Fibroblast of lung (primary cell): ENCODE data around the gene FAM53B.

Source experiments
- CTCF ChIP-seq, 2 donors: IDR thresholded peaks in 1 of 2; conservative IDR thresholded peaks in 1 of 2; 1 replicate in 1 of 2; 2 replicates in 1 of 2; pipeline ENCODE4 v1.5.1; 2011 to 2012; ENCODE audit warnings: low read length in 2 of 2, control low read depth in 1 of 2, inconsistent platforms in 1 of 2, low read depth in 1 of 2, mild to moderate bottlenecking in 1 of 2
- EZH2 ChIP-seq: IDR thresholded peaks from 2 replicates; pipeline ENCODE4 v1.5.1; 2012; ENCODE audit warnings: low read length, control low read depth, mild to moderate bottlenecking; ENCODE audit errors: missing control alignments

DNA sequence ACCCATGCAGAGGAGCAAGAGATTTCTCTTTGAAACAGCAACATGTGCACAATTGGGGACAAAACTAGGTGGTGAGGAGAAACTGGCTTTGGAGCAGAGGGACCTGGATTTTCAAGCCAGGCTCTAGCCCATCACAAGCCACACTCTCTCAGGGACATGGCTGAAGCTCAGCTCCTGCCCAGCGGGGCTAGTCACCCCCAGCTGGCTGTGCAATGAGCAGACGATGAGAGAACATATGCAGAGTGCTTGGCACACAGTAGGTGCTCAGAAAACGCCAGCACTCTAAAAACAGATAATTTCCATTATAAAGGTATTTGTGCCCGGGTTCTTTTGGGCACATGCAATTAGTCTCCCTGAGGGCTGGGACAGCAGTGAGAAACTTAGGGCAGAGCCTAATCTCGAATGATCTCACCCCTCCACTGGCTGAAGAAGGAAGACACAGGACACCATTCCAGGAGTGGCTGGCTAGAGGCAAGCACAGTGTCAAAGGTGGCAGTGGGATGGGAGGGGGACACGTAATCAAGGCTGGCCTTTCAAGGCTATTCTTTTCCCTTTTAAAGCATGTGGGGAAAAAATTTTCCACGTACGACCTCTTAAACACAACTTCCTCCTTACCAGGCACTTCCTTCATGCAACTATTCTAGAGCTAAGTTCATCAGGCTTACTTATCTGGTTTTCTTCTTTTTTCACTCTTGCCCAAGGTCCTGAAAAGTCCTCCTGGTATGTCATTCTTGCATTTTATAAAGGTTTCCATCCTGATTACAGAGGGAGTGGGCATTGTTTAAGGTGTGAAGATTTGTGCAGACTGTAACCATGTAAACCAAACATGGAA is 15.1 kb downstream of the FAM53B start:
- TF ChIP-seq CTCF (conservative IDR thresholded peaks at IDR 0.05 in 1 of 2, IDR thresholded peaks at IDR 0.05 in 1 of 2; ENCODE audit: low read depth in 1 of 2, low read length in 2 of 2) (no peak), EZH2 (no peak)
